ENCODE measurements around the gene ATP8B1.

ATP8B1 gene

DNA sequence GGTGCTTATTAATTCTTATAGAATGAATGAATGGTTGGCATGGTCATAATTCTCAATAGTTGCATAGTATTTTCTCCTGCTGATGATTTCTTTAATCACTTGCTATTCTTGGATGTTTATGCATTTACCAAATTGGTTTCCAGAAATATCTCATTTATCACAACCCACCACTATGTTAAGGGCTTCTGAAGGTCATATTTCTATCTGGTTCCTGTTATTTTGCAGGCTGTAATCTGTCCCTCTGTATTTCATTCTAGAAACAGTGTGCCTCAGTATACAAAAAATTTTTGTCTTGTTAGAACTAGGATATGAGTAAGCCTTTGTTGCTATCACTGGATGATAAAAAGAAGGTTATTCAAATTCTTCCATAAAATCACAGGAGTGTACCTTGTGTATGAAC is 6.1 kb upstream of the ATP8B1 start:
- Histone ChIP-seq H3K79me2 (ENCODE audit: control insufficient read depth, insufficient read depth, low read length) (no peaks in the 10 kb centered on the region), H2BK5ac (ENCODE audit: low read length) (no peak overlapping the region), H3K4me3 (ENCODE audit: low read length) (no peak overlapping the region), H3K4me1 (ENCODE audit: control insufficient read depth, low read depth, low read length) (no peaks in the 10 kb centered on the region), H2AK5ac (ENCODE audit: low read length) (no peak overlapping the region), H2BK120ac (ENCODE audit: low read depth, low read length) (no peak overlapping the region), H3K56ac (ENCODE audit: low read length) (no peak overlapping the region), H3K23ac (ENCODE audit: low read length) (no peak overlapping the region), H2BK15ac (replicated peaks; ENCODE audit: low read depth) (no peak overlapping the region), H3K4ac (ENCODE audit: low read depth, low read length) (no peak overlapping the region), H4K5ac (ENCODE audit: low read length) (no peak overlapping the region), H3K36me3 (ENCODE audit: control insufficient read depth, insufficient read depth, low read length) (no peaks in the 10 kb centered on the region), H4K8ac (ENCODE audit: low read depth, low read length) (no peak overlapping the region), H3K27ac (ENCODE audit: low read depth, low read length) (no peak overlapping the region), H3K79me1 (ENCODE audit: low read length) (no peaks in the 10 kb centered on the region), H3K9ac (ENCODE audit: low read length) (no peak overlapping the region), H3K18ac (ENCODE audit: low read length) (no peak overlapping the region), H3K27me3 (ENCODE audit: insufficient read depth, low read length, poor library complexity) (peaks cover under 1% of the 10 kb centered on the region), H3K4me2 (ENCODE audit: low read length) (no peak overlapping the region)
- no peak for DNase-seq

DNA sequence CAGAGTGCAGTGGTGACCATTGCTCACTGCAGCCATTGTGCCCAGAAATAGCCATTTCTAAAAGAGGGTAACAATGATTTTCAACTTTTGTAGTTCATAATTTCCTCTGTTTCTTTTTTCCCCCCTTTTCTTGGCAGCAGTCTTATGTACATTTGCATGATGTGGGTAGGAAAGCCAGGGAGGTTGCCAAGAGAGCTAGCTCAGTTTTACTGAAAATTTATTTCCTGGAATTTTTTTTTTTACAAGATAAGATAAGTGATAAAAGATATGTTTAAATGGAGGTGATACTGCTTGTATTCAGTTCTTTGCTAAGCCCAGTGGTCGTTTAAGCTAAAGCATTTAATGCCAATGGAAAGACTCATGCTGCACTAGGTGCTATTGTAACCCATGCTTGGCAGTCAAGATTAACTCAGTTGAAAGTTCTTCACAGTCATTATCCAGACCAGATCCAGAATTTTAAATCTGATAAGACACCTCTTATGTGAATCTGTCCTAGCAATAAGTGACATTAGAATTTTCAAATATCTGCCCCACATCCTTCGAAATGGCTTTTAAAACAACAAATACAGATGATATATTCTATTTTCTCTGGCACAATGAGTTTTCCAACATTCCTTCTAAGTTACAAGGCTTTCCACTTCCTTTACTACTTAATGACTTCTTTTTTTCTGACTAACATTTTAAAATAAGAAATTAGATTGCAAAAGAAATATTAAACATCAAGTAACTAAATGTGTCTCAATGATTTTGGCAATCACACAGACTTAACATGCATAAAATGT is 4.4 kb upstream of the ATP8B1 start:
- Histone ChIP-seq H2BK120ac (ENCODE audit: low read depth, low read length) (no peak overlapping the region), H3K4me2 (ENCODE audit: low read length) (no peak overlapping the region), H3K79me2 (ENCODE audit: control insufficient read depth, insufficient read depth, low read length) (no peaks in the 10 kb centered on the region), H4K5ac (ENCODE audit: low read length) (no peak overlapping the region), H4K8ac (ENCODE audit: low read depth, low read length) (no peak overlapping the region), H3K4ac (ENCODE audit: low read depth, low read length) (no peak overlapping the region), H3K27ac (ENCODE audit: low read depth, low read length) (no peak overlapping the region), H3K27me3 (ENCODE audit: insufficient read depth, low read length, poor library complexity) (peaks cover 5% of the 10 kb centered on the region), H3K36me3 (ENCODE audit: control insufficient read depth, insufficient read depth, low read length) (no peaks in the 10 kb centered on the region), H3K23ac (ENCODE audit: low read length) (no peak overlapping the region), H3K56ac (ENCODE audit: low read length) (no peak overlapping the region), H3K4me3 (ENCODE audit: low read length) (no peak overlapping the region), H3K18ac (ENCODE audit: low read length) (no peak overlapping the region), H3K9ac (ENCODE audit: low read length) (no peak overlapping the region), H3K4me1 (ENCODE audit: control insufficient read depth, low read depth, low read length) (no peaks in the 10 kb centered on the region), H2AK5ac (ENCODE audit: low read length) (no peak overlapping the region), H2BK15ac (replicated peaks; ENCODE audit: low read depth) (no peak overlapping the region), H3K79me1 (ENCODE audit: low read length) (no peaks in the 10 kb centered on the region), H2BK5ac (ENCODE audit: low read length) (no peak overlapping the region)
- DNase-seq = no peak
- WGBS (ENCODE audit: extremely low coverage, insufficient coverage, low lambda C conversion rate) = no CpG with 5 or more reads among the region's 2 CpGs

DNA sequence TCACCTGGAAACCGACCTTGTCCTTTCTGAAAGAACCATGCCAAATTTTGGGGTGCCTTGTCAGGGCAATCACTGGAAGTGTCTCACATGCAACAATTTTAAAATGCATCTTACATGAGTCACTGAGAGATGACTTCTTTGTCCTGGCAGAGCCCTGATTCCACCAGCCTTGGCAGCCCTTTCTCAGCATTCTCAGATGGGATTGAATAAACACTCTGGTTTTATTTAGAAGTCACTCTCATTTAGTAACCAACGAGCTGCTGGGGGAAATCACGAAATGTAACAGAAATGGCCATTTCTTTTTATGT is 3.8 kb upstream of the ATP8B1 start:
- no peaks in the 10 kb centered on the region for H3K4me1 ChIP-seq (ENCODE audit: control insufficient read depth, low read depth, low read length)
- H3K27me3 ChIP-seq (ENCODE audit: insufficient read depth, low read length, poor library complexity) = peaks cover 5% of the 10 kb centered on the region
- H3K56ac ChIP-seq (ENCODE audit: low read length) = no peak overlapping the region
- H3K18ac ChIP-seq (ENCODE audit: low read length) = no peak overlapping the region
- no peak for DNase-seq
- no peak overlapping the region for H2BK5ac ChIP-seq (ENCODE audit: low read length)
- H3K79me1 ChIP-seq (ENCODE audit: low read length) = no peaks in the 10 kb centered on the region
- no peak overlapping the region for H2BK15ac ChIP-seq (replicated peaks; ENCODE audit: low read depth)
- no peak overlapping the region for H3K4me2 ChIP-seq (ENCODE audit: low read length)
- no peak overlapping the region for H2AK5ac ChIP-seq (ENCODE audit: low read length)
- H3K9ac ChIP-seq (ENCODE audit: low read length) = no peak overlapping the region
- no peak overlapping the region for H3K27ac ChIP-seq (ENCODE audit: low read depth, low read length)
- H4K5ac ChIP-seq (ENCODE audit: low read length) = no peak overlapping the region
- no peak overlapping the region for H3K23ac ChIP-seq (ENCODE audit: low read length)
- no peaks in the 10 kb centered on the region for H3K36me3 ChIP-seq (ENCODE audit: control insufficient read depth, insufficient read depth, low read length)
- no peak overlapping the region for H4K8ac ChIP-seq (ENCODE audit: low read depth, low read length)
- no CpG with 5 or more reads among the region's 3 CpGs for WGBS (ENCODE audit: extremely low coverage, insufficient coverage, low lambda C conversion rate)
- no peaks in the 10 kb centered on the region for H3K79me2 ChIP-seq (ENCODE audit: control insufficient read depth, insufficient read depth, low read length)
- H3K4ac ChIP-seq (ENCODE audit: low read depth, low read length) = no peak overlapping the region
- no peak overlapping the region for H2BK120ac ChIP-seq (ENCODE audit: low read depth, low read length)
- H3K4me3 ChIP-seq (ENCODE audit: low read length) = no peak overlapping the region

DNA sequence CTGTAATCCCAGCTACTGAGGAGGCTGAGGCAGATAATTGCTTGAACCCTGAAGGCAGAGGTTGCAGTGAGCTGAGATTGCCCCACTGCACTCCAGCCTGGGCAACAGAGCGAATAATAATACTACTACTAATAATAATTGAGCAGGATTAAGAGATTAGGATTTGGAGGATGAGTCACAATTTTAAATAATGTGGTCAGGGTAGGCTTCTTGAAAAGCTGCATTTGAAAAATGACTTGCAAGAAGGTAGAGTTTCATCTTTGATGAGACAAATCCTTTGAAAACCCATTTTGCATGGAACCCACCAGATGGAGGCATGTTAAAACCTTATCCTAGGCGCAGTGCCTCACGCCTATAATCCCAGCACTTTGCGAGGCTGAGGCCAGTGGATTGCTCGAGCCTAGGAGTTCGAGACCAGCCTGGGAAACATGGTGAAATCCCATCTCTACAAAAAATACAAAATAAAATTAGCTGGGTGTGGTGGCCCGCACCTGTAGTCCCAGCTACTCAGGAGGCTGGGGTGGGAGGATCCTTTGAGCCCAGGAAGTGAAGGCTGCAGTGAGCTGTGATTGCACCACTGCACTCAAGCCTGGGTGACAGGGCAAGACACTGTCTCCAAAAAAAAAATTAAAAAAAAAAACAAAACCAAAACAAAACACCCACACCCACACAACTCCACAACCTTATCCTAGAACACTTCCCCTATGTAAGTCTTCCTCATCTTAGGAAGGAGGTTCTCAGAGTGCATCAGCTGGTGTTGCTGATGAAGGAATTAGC is 3.3 kb upstream of the ATP8B1 start:
- Histone ChIP-seq H4K8ac (ENCODE audit: low read depth, low read length) (no peak overlapping the region), H3K4ac (ENCODE audit: low read depth, low read length) (no peak overlapping the region), H3K79me1 (ENCODE audit: low read length) (peaks cover under 1% of the 10 kb centered on the region), H4K5ac (ENCODE audit: low read length) (no peak overlapping the region), H3K4me1 (ENCODE audit: control insufficient read depth, low read depth, low read length) (peaks cover 2% of the 10 kb centered on the region), H3K23ac (ENCODE audit: low read length) (no peak overlapping the region), H2BK15ac (replicated peaks; ENCODE audit: low read depth) (no peak overlapping the region), H3K27ac (ENCODE audit: low read depth, low read length) (no peak overlapping the region), H3K9ac (ENCODE audit: low read length) (no peak overlapping the region), H2AK5ac (ENCODE audit: low read length) (no peak overlapping the region), H3K27me3 (ENCODE audit: insufficient read depth, low read length, poor library complexity) (peaks cover 5% of the 10 kb centered on the region), H3K4me3 (ENCODE audit: low read length) (no peak overlapping the region), H3K79me2 (ENCODE audit: control insufficient read depth, insufficient read depth, low read length) (no peaks in the 10 kb centered on the region), H3K18ac (ENCODE audit: low read length) (no peak overlapping the region), H3K56ac (ENCODE audit: low read length) (no peak overlapping the region), H2BK5ac (ENCODE audit: low read length) (no peak overlapping the region), H2BK120ac (ENCODE audit: low read depth, low read length) (no peak overlapping the region), H3K4me2 (ENCODE audit: low read length) (no peak overlapping the region), H3K36me3 (ENCODE audit: control insufficient read depth, insufficient read depth, low read length) (no peaks in the 10 kb centered on the region)
- DNase-seq = no peak
- WGBS (ENCODE audit: extremely low coverage, insufficient coverage, low lambda C conversion rate) = no CpG with 5 or more reads among the region's 7 CpGs

DNA sequence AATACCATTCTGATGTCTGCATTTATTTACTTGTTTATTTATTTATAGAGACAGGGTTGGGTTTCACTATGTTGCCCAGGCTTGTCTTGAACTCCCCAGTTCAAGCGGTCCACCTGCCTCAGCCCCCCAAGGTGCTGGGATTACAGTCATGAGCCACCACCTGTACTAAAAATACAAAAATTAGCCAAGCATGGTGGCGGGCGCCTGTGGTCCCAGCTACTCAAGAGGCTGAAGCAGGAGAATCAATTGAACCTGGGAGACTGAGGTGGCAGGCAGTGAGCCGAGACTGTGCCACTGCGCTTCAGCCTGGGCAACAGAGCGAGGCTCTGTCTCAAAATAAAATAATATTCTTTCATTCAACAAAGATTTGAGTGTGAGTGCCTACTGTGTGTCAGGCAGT is 2.0 kb upstream of the ATP8B1 start:
- DNase-seq = no peak
- H3K4me1 ChIP-seq (ENCODE audit: control insufficient read depth, low read depth, low read length) = peaks cover 3% of the 10 kb centered on the region
- H3K36me3 ChIP-seq (ENCODE audit: control insufficient read depth, insufficient read depth, low read length) = no peaks in the 10 kb centered on the region
- no peak overlapping the region for H3K9ac ChIP-seq (ENCODE audit: low read length)
- H3K4me3 ChIP-seq (ENCODE audit: low read length) = no peak overlapping the region
- H4K8ac ChIP-seq (ENCODE audit: low read depth, low read length) = no peak overlapping the region
- H3K23ac ChIP-seq (ENCODE audit: low read length) = no peak overlapping the region
- no peak overlapping the region for H4K5ac ChIP-seq (ENCODE audit: low read length)
- no peak overlapping the region for H3K18ac ChIP-seq (ENCODE audit: low read length)
- no peak overlapping the region for H2BK120ac ChIP-seq (ENCODE audit: low read depth, low read length)
- H2BK15ac ChIP-seq (replicated peaks; ENCODE audit: low read depth) = no peak overlapping the region
- no peak overlapping the region for H2BK5ac ChIP-seq (ENCODE audit: low read length)
- H3K79me2 ChIP-seq (ENCODE audit: control insufficient read depth, insufficient read depth, low read length) = no peaks in the 10 kb centered on the region
- peaks cover 8% of the 10 kb centered on the region for H3K27me3 ChIP-seq (ENCODE audit: insufficient read depth, low read length, poor library complexity)
- no peak overlapping the region for H3K27ac ChIP-seq (ENCODE audit: low read depth, low read length)
- H3K4ac ChIP-seq (ENCODE audit: low read depth, low read length) = no peak overlapping the region
- no peak overlapping the region for H3K56ac ChIP-seq (ENCODE audit: low read length)
- WGBS (ENCODE audit: extremely low coverage, insufficient coverage, low lambda C conversion rate) = no CpG with 5 or more reads among the region's 6 CpGs
- no peak overlapping the region for H2AK5ac ChIP-seq (ENCODE audit: low read length)
- no peak overlapping the region for H3K4me2 ChIP-seq (ENCODE audit: low read length)
- peaks cover 2% of the 10 kb centered on the region for H3K79me1 ChIP-seq (ENCODE audit: low read length)
